Measurements from ENCODE around the gene MAP3K20. TPM values are rescaled to one million over a fixed set of nuclear protein-coding genes. Genes with fewer than 3 reads are reported as not detected.

MAP3K20 gene
- total RNA-seq, 5 donors from 2014 or later (not counting 1 experiment from before 2014, with no cell fraction given): 1.1 to 3.0 (median 1.4) TPM

DNA sequence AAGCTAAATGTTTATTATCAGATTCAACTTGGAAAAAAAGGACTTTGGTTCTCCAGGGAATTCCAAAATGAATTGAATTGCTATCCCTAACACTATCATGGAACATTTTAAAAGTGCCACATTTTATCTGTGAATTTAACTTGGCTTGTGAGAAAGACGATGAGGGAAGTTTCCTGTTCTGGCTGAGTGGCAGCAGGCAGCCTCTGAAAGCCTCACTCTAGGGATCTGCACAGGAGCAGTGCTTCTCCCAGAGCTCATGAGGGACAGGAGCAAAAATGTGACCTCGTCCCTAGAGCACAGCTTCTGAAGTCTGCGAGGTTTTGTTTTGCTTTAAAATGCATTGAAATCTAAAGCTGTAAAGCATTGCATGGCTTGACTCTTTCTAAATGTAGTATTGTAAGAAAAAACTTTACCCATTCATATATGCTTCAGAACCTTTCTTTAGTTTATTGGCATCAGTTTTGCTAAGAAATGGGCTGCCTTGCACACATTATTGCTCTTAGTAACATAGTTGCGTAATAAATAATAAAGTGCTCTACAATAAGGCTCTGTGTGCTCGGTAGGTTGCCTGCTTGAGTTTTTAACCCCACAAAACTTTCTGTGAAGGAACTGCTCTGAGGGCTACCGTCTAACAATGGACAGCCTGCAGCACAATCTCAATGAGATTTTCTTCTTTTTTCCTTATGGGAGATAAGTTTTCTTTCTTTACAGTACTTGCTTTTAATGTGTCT is 142.8 kb downstream of the MAP3K20 start:
- H3K4me1 Mint-ChIP-seq: peaks cover 3 to 13% (median 4%) of the 10 kb centered on the region in 3 donors
- H3K27ac Mint-ChIP-seq: no peak overlapping the region
- no peaks in the 10 kb centered on the region for H3K36me3 Mint-ChIP-seq
- Histone ChIP-seq H3K9me3 (no peaks in the 10 kb centered on the region), H3K4me1 (ENCODE audit: control insufficient read depth in 1 of 2, extremely low read depth in 1 of 2, insufficient read depth in 2 of 2, low read length in 2 of 2) (peaks cover 0 to 12% of the 10 kb centered on the region in 2 experiments), H3K36me3 (ENCODE audit: control insufficient read depth in 2 of 2, extremely low read depth in 1 of 2, insufficient read depth in 1 of 2, low read length in 1 of 2) (no peaks in the 10 kb centered on the region), H3K27me3 (replicated peaks in 1 of 2; ENCODE audit: control insufficient read depth in 2 of 2, extremely low read depth in 1 of 2, insufficient read depth in 2 of 2, low read length in 1 of 2) (no peaks in the 10 kb centered on the region), H3K4me3 (ENCODE audit: control insufficient read depth in 1 of 2, extremely low read depth in 1 of 2, low read length in 1 of 2) (no peak overlapping the region), H3K27ac (ENCODE audit: low read length) (no peak overlapping the region)
- CTCF ChIA-PET: interaction anchor here (0.6 to 2.6 kb wide), 5 partner anchors 8 to 1123 kb away, joined by 3 to 13 read pairs (median 4); no protein-coding TSS in a partner anchor
- no peak for ATAC-seq (replicated peaks in 1 of 4)
- WGBS (ENCODE audit: insufficient coverage): 67% methylated on average over 1 of the region's 6 CpGs
- H3K27me3 Mint-ChIP-seq: peaks cover 0 to 3% of the 10 kb centered on the region in 2 donors
- no peak overlapping the region for H3K4me3 Mint-ChIP-seq
- H3K9me3 Mint-ChIP-seq: no peaks in the 10 kb centered on the region
- POLR2A ChIA-PET: interaction anchor here in 1 of 2 donors (0.7 kb wide), 1 partner anchor 1887 kb away, joined by 9 read pairs; no protein-coding TSS in a partner anchor
- DNase-seq: no peak

DNA sequence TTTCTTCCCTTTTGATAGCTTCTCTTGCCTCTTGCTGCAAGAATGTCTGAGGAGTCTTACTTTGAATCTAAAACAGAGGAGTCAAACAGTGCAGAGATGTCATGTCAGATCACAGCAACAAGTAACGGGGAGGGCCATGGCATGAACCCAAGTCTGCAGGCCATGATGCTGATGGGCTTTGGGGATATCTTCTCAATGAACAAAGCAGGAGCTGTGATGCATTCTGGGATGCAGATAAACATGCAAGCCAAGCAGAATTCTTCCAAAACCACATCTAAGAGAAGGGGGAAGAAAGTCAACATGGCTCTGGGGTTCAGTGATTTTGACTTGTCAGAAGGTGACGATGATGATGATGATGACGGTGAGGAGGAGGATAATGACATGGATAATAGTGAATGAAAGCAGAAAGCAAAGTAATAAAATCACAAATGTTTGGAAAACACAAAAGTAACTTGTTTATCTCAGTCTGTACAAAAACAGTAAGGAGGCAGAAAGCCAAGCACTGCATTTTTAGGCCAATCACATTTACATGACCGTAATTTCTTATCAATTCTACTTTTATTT is 145.6 kb downstream of the MAP3K20 start:
- H3K4me1 ChIP-seq (ENCODE audit: control insufficient read depth in 1 of 2, extremely low read depth in 1 of 2, insufficient read depth in 2 of 2, low read length in 2 of 2): peaks cover 0 to 12% of the 10 kb centered on the region in 2 experiments
- Mint-ChIP-seq H3K27ac (no peak overlapping the region), H3K27me3 (peaks cover 0 to 3% of the 10 kb centered on the region in 2 donors), H3K4me1 (peaks cover 3 to 13% (median 4%) of the 10 kb centered on the region in 3 donors), H3K9me3 (no peaks in the 10 kb centered on the region), H3K4me3 (no peak overlapping the region), H3K36me3 (no peaks in the 10 kb centered on the region)
- H3K27ac ChIP-seq (ENCODE audit: low read length): no peak overlapping the region
- no peak for ATAC-seq (replicated peaks in 1 of 4)
- H3K36me3 ChIP-seq (ENCODE audit: control insufficient read depth in 2 of 2, extremely low read depth in 1 of 2, insufficient read depth in 1 of 2, low read length in 1 of 2): no peaks in the 10 kb centered on the region
- ChIA-PET POLR2A (no interaction called here), CTCF (no interaction called here)
- DNase-seq: no peak
- whole genome bisulfite sequencing (ENCODE audit: insufficient coverage): 90% methylated on average over 3 of the region's 4 CpGs
- H3K27me3 ChIP-seq (replicated peaks in 1 of 2; ENCODE audit: control insufficient read depth in 2 of 2, extremely low read depth in 1 of 2, insufficient read depth in 2 of 2, low read length in 1 of 2): no peaks in the 10 kb centered on the region
- no peaks in the 10 kb centered on the region for H3K9me3 ChIP-seq
- no peak overlapping the region for H3K4me3 ChIP-seq (ENCODE audit: control insufficient read depth in 1 of 2, extremely low read depth in 1 of 2, low read length in 1 of 2)

DNA sequence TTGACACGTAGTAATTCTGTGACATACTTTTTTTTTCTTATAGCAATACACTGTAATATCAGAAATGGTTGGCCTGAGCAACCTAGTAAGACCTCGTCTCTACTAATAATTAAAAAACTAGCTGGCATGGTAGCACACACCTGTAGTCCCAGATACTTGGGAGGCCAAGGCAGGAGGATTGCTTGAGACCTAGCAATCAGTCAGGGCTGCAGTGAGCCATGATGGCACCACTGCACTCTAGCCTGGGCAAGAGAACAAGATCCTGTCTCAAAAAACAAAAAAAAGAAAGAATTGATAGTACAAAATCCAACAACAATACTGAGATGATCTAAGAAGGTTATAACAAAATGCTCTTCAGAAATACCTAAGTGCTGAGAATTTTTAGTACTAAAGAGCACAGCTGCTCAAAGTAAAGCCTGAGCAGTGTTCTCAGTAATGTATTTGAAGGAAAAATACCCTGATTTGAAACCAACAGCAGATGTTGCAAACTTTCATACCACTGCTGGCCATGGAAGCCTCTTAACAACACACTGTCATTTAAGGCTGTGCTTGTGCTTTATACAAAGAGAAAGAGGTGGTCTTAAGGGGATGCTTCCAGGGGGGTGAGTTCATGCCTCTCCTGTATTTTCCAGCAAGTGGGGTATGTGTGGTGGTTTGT is 146.4 kb downstream of the MAP3K20 start:
- Mint-ChIP-seq H3K27ac (no peak overlapping the region), H3K9me3 (no peaks in the 10 kb centered on the region), H3K27me3 (peaks cover 2 to 3% of the 10 kb centered on the region in 2 donors), H3K36me3 (no peaks in the 10 kb centered on the region), H3K4me3 (no peak overlapping the region), H3K4me1 (peaks cover 3 to 13% (median 4%) of the 10 kb centered on the region in 3 donors)
- DNase-seq (no peak), ATAC-seq (replicated peaks in 1 of 4) (no peak)
- POLR2A ChIA-PET: no interaction called here
- CTCF ChIA-PET: no interaction called here
- H3K27me3 ChIP-seq (replicated peaks in 1 of 2; ENCODE audit: control insufficient read depth in 2 of 2, extremely low read depth in 1 of 2, insufficient read depth in 2 of 2, low read length in 1 of 2): no peaks in the 10 kb centered on the region
- peaks cover 0 to 12% of the 10 kb centered on the region in 2 experiments for H3K4me1 ChIP-seq (ENCODE audit: control insufficient read depth in 1 of 2, extremely low read depth in 1 of 2, insufficient read depth in 2 of 2, low read length in 2 of 2)
- WGBS (ENCODE audit: insufficient coverage): no CpG with 5 or more reads among the region's 2 CpGs
- H3K27ac ChIP-seq (ENCODE audit: low read length): no peak overlapping the region
- no peaks in the 10 kb centered on the region for H3K9me3 ChIP-seq
- no peaks in the 10 kb centered on the region for H3K36me3 ChIP-seq (ENCODE audit: control insufficient read depth in 2 of 2, extremely low read depth in 1 of 2, insufficient read depth in 1 of 2, low read length in 1 of 2)
- no peak overlapping the region for H3K4me3 ChIP-seq (ENCODE audit: control insufficient read depth in 1 of 2, extremely low read depth in 1 of 2, low read length in 1 of 2)

DNA sequence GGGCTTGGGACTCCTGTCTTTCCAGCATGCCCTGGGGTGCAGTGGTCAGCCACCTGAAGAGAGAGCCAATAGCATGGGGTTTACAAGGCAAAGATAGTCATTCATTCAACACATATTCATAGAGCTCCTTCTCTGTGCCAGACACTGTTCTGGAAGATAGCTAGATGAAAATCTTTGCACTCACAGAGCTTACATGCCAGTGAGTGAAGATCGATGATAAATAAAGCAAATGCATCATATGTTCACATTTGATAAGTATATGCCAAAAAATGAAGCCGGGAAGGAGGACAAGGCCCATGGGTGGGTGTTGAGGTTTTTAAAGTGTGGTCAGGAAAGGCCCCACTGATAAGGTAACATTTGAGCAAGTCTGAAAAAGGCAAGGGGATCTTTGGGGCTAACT is 148.2 kb downstream of the MAP3K20 start:
- no peaks in the 10 kb centered on the region for H3K36me3 ChIP-seq (ENCODE audit: control insufficient read depth in 2 of 2, extremely low read depth in 1 of 2, insufficient read depth in 1 of 2, low read length in 1 of 2)
- no peak overlapping the region for H3K4me3 Mint-ChIP-seq
- CTCF ChIA-PET: interaction anchor here (0.5 to 0.8 kb wide), 2 partner anchors 11 to 13 kb away, joined by 3 read pairs; no protein-coding TSS in a partner anchor
- POLR2A ChIA-PET: no interaction called here
- H3K4me1 Mint-ChIP-seq: peaks cover 3 to 5% (median 3%) of the 10 kb centered on the region in 3 donors
- H3K9me3 ChIP-seq: no peaks in the 10 kb centered on the region
- H3K27me3 Mint-ChIP-seq: peaks cover 5 to 6% of the 10 kb centered on the region in 2 donors
- H3K36me3 Mint-ChIP-seq: no peaks in the 10 kb centered on the region
- no peaks in the 10 kb centered on the region for H3K9me3 Mint-ChIP-seq
- WGBS (ENCODE audit: insufficient coverage): no CpG with 5 or more reads among the region's 2 CpGs
- DNase-seq (no peak), ATAC-seq (replicated peaks in 1 of 4) (no peak)
- H3K27me3 ChIP-seq (replicated peaks in 1 of 2; ENCODE audit: control insufficient read depth in 2 of 2, extremely low read depth in 1 of 2, insufficient read depth in 2 of 2, low read length in 1 of 2): no peaks in the 10 kb centered on the region
- no peak overlapping the region for H3K27ac Mint-ChIP-seq
- no peak overlapping the region for H3K27ac ChIP-seq (ENCODE audit: low read length)
- peaks cover 0 to 2% of the 10 kb centered on the region in 2 experiments for H3K4me1 ChIP-seq (ENCODE audit: control insufficient read depth in 1 of 2, extremely low read depth in 1 of 2, insufficient read depth in 2 of 2, low read length in 2 of 2)
- no peak overlapping the region for H3K4me3 ChIP-seq (ENCODE audit: control insufficient read depth in 1 of 2, extremely low read depth in 1 of 2, low read length in 1 of 2)

DNA sequence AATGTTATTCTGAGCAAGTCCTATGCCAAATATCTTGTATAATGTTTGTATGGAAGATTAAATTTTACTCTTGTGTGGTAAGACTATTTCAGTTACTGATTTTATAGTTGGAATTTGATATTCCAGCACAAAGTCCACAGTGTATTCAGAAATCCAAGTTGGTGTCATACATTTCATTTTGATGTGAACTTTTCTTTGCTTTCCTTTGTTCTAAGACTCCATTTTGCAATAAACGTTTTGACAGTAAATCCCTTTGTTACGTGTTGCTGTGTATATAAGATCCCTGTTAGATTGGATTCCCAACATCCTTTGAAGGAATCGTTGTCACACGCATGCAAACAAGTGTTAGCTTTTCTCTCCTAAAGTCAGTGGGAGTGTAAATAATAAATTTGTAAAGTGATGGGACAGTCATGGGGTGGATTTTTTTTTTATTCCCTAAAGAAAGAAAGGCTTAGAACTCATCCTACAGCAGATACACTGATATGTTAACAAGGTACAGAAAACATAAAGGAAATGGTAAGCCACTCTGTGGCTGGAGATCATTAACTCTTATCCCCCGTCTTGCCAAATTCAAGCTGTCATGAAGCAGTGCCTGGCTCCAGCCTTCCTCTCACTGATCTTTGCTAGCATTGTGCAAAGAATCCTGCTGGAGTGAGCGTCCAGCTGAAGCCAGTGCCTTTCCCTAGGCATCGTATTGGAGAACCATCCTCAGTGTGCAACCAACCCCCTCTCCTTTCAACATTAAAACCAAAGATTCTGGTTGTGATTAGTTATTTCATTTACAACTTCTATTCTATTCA is 151.5 kb downstream of the MAP3K20 start:
- Mint-ChIP-seq H3K9me3 (no peaks in the 10 kb centered on the region), H3K27ac (no peak overlapping the region), H3K36me3 (no peaks in the 10 kb centered on the region), H3K4me3 (no peak overlapping the region), H3K4me1 (no peaks in the 10 kb centered on the region), H3K27me3 (peaks cover 3 to 6% of the 10 kb centered on the region in 2 donors)
- WGBS (ENCODE audit: insufficient coverage): 86% methylated on average over 1 of the region's 7 CpGs
- Histone ChIP-seq H3K9me3 (no peaks in the 10 kb centered on the region), H3K4me3 (ENCODE audit: control insufficient read depth in 1 of 2, extremely low read depth in 1 of 2, low read length in 1 of 2) (no peak overlapping the region), H3K4me1 (ENCODE audit: control insufficient read depth in 1 of 2, extremely low read depth in 1 of 2, insufficient read depth in 2 of 2, low read length in 2 of 2) (peaks cover 3% of the 10 kb centered on the region in 2 experiments), H3K27ac (ENCODE audit: low read length) (no peak overlapping the region), H3K27me3 (replicated peaks in 1 of 2; ENCODE audit: control insufficient read depth in 2 of 2, extremely low read depth in 1 of 2, insufficient read depth in 2 of 2, low read length in 1 of 2) (peaks cover 0 to 2% of the 10 kb centered on the region in 2 experiments), H3K36me3 (ENCODE audit: control insufficient read depth in 2 of 2, extremely low read depth in 1 of 2, insufficient read depth in 1 of 2, low read length in 1 of 2) (no peaks in the 10 kb centered on the region)
- ChIA-PET POLR2A (no interaction called here), CTCF (no interaction called here)
- no peak for DNase-seq
- ATAC-seq (replicated peaks in 1 of 4): no peak

DNA sequence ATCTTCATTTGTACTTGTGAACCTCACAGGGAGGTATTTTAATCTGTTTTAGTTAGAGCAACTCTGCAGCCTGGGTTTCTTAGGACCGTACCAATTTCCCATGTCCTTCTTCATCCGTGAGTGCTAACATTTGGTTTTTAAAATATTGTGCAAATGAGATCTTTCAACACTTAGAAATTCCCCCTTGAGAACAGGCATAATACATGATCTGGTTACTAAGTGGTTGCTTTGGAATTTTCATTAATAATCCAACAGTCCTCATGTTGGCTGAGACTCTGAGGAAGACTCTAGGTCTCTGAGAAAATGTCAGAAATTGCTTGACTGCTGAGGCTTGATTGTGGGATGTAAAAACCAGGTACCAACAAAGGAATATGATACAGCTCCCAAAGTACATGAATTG is 153.4 kb downstream of the MAP3K20 start:
- H3K9me3 Mint-ChIP-seq: no peaks in the 10 kb centered on the region

More for the DNA sequence above, 153.4 kb downstream of the MAP3K20 start:
- Mint-ChIP-seq H3K4me3 (no peak overlapping the region), H3K36me3 (no peaks in the 10 kb centered on the region), H3K27ac (no peak overlapping the region), H3K4me1 (no peaks in the 10 kb centered on the region), H3K27me3 (peaks cover 3 to 6% of the 10 kb centered on the region in 2 donors)
- WGBS (ENCODE audit: insufficient coverage): no CpG with 5 or more reads among the region's 2 CpGs
- DNase-seq (no peak), ATAC-seq (replicated peaks in 1 of 4) (no peak)
- ChIA-PET POLR2A (interaction anchor here in 1 of 2 donors (0.6 kb wide), 1 partner anchor 71 kb away, joined by 3 read pairs; no protein-coding TSS in a partner anchor), CTCF (interaction anchor here in 1 of 2 donors (0.6 kb wide), 1 partner anchor 15 kb away, joined by 3 read pairs; no protein-coding TSS in a partner anchor)
- H3K27ac ChIP-seq (ENCODE audit: low read length): no peak overlapping the region
- H3K4me3 ChIP-seq (ENCODE audit: control insufficient read depth in 1 of 2, extremely low read depth in 1 of 2, low read length in 1 of 2): no peak overlapping the region
- peaks cover 3% of the 10 kb centered on the region in 2 experiments for H3K4me1 ChIP-seq (ENCODE audit: control insufficient read depth in 1 of 2, extremely low read depth in 1 of 2, insufficient read depth in 2 of 2, low read length in 2 of 2)
- no peaks in the 10 kb centered on the region for H3K9me3 ChIP-seq
- H3K27me3 ChIP-seq (replicated peaks in 1 of 2; ENCODE audit: control insufficient read depth in 2 of 2, extremely low read depth in 1 of 2, insufficient read depth in 2 of 2, low read length in 1 of 2): peaks cover 0 to 2% of the 10 kb centered on the region in 2 experiments
- no peaks in the 10 kb centered on the region for H3K36me3 ChIP-seq (ENCODE audit: control insufficient read depth in 2 of 2, extremely low read depth in 1 of 2, insufficient read depth in 1 of 2, low read length in 1 of 2)
